GM10847 (cell line): ENCODE results near the gene CFAP119.
A peak's percentile ranks its signal among the peaks of the same experiment; 100 is the strongest.

Experiments used
- POLR2A ChIP-seq: IDR thresholded peaks from 2 replicates; pipeline ENCODE4 v1.6.1; 2011; ENCODE audit not compliant: insufficient read length; ENCODE audit errors: extremely low read depth

CFAP119 gene

DNA sequence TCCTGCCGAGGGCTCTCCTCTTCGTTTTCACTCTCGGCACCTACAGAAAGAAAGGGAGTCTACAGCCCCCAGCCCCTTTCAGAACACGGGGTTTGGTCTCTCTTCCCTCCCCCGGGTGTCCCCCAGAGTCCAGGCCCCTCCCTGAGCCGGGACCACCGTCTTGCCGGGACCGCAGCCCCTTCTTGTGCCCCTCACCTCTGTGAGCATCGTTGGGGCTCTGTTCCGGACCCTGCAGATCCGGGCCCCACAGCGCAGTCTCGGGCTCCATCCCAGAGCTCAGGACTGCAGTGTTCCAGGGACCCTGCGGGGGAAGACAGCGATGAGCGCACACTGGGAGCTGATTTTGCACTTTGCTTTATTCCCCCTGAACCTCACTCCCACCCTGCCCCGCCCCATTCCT lies 22.4 kb upstream of the CFAP119 start:
- TF ChIP-seq POLR2A = no peak

DNA sequence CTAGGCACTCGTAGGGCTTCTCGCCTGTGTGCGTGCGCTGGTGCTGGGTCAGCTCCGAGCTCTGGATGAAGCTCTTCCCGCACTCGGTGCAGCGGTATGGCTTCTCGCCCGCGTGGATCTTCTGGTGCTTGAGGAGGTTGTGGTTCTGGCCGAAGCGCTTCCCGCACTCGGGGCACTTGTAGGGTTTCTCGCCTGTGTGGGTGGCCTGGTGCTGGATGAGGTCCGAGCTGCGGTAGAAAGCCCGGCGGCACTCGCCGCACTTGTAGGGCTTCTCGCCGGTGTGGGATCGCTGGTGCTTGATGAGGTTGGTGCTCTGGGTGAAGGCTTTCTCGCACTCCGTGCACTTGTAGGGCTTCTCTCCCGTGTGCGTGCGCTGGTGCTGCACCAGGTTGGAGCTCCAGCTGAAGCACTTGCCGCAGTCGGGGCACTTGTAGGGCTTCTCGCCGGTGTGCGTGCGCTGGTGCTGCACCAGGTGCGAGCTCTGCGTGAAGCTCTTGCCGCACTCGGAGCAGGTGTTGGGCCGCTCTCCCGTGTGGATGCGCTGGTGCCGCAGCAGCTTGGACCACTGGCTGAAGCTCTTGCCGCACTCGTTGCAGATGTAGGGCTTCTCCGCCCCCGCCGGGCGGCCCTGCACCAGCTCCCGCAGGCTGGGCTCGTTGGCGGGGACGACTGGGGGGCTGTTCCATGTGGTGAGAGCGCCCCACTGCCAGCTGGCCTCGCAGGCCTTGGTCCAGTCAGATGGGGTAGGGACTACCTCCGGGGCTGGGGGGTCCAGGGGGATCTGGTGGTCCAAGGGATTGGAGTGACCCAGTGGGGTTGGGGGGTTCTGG lies 21.6 kb upstream of the CFAP119 start:
- TF ChIP-seq POLR2A = no peak

DNA sequence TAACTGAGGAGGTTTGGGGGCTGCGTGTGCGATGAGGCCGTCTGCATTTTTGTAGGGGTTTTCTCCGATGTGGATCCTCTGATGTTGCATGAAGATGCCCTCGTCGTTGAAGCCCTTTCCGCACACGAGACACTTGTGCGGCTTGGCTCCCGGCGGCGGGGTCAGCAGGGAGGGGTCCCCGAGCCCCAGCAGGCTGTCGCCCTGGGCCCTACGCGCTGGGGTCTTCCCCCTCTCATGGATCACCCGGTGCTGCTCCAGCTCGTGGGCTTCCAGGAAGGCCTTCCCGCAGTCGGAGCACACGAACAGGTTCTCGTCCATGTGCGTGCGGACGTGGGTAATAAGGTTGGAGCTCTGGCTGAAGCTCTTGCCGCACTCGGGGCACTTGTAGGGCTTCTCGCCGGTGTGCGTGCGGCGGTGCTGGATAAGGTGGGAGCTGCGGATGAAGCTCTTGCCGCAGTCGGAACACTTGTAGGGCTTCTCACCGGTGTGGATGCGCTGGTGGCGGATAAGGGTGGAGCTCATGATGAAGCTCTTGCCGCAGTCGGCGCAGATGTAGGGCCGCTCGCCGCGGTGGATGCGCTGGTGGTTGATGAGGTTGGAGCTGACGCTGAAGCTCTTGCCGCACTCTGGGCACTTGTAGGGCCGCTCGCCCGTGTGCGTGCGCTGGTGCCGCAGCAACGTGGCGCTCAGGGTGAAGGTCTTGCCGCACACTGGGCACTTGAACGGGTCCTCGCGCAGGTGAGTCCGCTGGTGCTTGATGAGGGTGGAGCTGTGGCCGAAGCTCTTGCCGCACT lies 20.8 kb upstream of the CFAP119 start:
- TF ChIP-seq POLR2A = no peak

DNA sequence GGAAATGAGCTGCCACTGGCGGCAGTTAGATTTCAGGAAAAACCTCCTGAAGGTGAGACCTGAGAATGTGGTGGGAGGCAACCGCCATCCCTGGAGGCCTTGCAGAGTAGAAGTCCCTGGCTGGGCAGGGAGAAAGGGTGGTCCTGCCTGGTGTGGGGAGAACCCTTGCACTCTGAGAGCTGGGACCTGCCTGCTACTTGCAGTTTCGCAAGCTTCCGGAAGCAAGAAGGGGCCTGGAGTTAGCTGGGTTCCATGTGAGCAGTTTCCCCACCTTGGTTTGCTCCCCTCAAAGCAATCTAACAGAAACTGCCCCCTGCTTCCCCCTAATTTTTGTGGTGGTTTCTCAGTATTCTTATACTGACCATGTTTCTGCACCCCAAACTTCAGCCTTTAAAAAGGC lies 18.7 kb upstream of the CFAP119 start:
- no peak for TF ChIP-seq POLR2A

DNA sequence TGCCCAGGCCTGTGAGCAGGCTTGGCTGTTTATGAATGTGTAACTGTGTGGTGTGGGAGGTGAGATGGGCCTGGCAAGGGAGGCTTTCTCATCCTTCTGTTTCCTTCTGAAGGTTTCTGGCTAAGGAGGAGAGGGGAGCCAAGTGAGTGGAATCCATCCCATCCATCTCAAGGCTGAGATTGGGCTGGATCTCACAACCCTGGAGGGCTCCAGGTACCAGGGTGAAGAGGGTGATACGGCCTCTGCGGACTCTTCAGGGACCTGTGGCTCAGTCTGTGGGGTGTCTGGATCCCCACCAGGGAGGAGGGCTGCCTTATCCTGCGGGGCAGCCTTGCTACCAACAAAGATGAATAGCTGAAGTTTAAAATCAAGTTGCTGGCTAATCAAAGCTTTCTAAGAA lies 18.2 kb upstream of the CFAP119 start:
- TF ChIP-seq POLR2A = no peak

DNA sequence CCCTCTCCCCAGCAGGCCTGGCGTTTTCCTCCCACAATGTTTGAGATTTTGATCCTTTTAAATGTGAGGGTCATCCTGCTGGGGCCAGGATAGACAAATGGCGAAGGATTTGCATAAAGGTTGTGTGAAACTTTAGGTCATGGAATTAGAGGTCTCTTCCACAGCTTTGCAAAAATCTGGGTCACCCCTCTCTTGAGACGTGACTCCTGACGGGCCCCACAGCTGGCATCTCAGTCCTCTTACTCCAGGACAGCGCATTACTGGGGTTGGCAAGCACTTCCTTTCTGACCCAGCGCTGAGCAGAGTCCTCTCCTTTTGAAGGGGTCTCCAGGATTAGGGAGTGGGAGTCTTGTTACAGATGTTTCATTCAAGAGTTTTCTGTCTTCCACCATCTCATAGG lies 17.7 kb upstream of the CFAP119 start:
- no peak for TF ChIP-seq POLR2A

DNA sequence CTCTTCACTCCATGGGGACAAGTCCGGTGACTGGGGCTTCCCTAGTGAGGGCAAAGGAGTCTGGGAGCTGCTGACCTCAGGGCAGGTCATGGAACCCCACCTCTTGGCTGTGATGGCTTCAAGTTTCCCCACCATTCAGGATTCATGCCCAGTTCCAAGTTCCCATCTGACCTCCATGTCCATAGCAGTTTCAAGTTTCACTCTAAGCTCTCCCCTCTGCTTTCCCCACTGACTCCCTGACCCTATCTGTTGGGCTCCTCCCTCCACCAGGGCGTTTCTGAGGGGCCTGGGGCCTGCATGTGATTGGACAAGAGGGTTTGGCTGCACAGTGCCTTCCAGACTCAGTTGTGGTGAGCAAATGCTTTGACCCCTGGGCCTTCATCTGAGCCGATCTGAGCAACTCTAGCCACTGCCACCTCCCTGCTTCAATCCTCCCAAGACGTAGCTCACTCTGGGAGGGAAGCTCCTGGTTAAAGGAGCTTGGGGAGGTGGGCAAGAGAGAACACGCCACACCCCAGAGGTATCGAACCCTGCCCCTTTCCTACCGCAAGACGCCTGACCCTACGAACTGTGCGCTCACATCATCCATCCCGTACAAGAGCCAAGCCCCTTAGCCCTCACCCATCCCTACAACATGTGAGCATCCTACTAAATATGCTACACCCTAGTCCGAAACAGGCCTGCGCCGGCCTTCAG lies 16.8 kb upstream of the CFAP119 start:
- TF ChIP-seq POLR2A = no peak

DNA sequence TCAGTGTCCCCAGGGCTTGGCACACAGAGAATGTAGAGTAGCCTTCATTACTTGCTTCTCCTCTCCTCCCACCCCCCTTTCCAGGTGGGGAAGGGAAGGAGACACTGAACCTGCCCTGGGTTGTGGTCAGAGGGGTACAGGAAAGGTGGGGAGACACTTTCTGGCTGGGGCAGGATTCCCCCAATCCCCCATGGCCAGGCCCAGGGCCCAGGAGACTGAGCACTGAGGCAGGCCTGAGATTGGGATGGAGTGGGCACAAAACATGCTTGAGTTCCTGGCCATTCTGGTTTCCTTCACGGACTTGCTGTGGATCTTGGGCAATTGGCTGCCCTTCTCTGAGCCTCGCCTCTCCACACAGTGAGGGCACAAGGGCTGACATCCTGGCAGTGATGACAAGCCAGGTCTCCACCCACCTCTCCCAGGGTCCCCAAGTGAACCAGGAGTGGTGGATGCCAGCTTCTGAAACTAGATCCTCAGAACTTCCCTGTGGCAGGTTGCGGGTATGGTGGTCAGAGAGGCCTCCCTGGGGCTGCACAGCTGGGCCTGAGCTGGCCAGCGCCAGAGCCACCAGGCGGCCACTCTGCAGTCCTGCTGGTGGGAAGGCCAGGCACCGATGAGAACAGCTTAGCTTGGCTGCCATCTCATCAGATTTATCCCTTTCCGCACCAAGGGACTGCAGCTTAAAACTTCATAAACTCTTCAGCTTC lies 15.9 kb upstream of the CFAP119 start:
- TF ChIP-seq POLR2A = no peak

DNA sequence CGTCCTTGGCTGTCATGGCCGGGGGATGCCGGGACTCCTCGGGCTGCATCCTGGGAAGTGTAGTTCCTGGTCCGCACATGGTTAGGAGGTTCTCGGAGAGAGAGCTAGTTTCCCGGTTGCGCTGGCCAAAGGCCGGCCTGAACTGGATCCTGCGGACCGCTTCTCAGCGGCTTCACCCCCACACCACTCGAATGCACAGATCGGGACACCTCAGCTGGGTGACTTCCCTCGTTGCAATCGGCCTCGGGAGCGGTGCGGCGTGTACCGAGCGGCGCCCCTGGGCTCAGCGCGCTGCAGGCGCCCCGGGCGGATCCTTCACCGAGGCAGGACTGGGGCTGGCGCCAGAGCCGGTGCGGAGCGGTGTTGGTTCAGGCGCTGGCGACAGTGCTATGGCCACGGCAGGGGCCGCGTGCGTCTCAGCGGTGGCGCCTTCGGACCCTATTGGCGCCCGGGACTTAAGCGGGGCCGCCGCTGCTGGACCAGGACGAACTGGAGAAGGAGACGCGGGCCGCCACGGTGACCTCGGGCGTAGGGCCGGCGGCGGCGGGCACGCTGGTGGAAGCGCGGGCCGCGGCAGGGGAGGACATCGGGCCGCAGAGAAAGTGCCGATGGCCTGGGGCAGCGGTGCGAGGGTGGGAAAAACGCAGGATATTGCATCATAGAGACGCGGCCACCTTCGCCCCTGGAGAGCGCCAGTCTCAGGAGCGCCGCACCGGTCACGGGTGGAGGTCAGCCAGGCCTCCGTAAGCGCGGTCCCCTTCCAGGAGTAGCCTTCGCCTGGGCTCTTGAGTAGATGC lies 13.7 kb upstream of the CFAP119 start:
- peak; percentile 25 for TF ChIP-seq POLR2A

DNA sequence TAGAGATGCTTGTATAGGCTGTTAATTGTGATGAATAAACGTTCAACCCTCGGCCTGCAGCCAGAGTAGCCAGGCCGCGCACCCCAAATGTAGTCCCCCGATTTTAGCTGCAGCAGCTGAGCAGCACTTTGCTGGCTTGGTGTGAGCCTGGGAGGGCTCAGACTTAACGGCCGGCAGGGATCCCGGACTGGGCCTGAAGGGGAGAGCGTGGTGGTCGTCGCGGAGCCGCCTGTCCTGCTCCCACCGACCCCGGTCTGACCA lies 13.2 kb upstream of the CFAP119 start:
- no peak for TF ChIP-seq POLR2A

DNA sequence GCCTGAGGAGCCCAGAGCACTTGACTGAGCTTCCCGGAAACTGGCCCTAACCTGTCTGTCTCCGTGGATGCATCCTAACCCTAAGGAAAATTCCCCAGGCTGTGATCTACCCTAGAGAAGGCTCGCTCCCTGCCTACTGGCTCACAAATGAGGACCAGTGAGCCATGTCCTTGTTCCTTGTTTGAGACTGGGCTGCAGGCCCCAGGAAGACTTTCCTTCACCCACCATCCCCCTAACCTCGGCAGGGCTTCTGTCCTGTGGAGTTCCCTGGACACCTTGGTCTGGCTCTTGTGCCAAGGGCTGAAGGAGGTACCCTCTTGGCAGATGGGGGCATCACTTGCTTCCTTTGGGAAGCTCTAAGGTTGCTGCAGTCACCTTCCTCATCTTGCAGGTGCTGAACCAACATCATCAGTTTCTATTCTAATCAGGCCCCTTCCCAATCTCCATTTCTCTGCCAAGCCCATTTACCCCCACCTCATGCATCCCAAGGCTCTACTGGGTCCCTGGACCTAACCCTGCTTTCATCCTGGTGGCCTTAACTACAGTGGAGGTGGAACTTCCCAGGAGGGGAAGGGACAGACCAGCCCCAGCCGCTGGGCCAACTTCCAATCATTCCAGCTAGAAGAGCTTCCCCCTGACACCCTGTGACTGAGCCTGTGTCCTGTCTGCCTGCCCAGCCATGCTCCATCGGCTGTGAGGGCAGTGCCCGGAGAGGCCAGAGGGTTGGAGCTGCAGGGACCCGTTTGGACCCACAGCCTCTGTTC lies 12.7 kb upstream of the CFAP119 start:
- TF ChIP-seq POLR2A = no peak

DNA sequence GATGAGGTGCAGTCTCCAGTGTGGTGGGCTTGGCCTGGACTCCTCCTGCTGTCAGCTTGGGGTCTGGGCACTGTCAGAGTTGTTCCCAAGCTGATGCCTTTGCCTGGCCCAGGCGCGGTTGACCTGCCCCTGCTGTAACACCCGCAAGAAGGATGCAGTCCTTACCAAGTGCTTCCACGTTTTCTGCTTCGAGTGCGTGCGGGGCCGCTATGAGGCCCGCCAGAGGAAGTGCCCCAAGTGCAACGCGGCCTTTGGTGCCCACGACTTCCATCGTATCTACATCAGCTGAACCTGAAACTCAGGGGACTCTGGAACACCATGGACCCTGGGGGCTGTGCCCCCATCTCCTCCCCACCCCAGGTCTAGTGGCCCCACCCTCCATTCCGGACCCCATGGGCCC lies 12.0 kb upstream of the CFAP119 start:
- no peak for TF ChIP-seq POLR2A

DNA sequence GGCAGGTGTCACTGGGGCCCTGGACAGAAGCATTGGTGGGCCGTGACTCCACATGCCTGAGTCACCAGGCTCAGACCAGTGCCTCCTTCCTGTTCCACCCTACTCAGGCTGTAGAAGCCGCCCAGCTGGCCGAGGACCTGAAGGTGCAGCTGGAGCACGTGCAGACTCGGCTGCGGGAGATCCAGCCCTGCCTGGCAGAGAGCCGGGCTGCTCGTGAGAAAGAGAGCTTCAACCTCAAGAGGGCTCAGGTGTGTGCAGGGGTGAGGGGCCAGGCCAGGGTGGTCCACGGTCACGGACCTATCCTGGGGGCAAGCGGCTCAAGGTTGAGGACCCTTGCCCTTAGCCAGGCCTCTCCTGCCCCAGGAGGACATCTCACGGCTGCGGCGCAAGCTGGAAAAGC lies 9.9 kb upstream of the CFAP119 start:
- no peak for TF ChIP-seq POLR2A
